Dedifferentiated amniotic fluid mesenchymal stem cell (primary cell): ENCODE measurements around the gene C12orf75.

Experiments used
- DNase-seq: peaks from one replicate; pipeline ENCODE4 v3.0.0-alpha.2; 2016; ENCODE audit errors: extremely low spot score

C12orf75 gene

GRCh38 chr12:105418821-105419291, 88.4 kb downstream of the C12orf75 start:
- DNase-seq: peak; percentile 59

GRCh38 chr12:105419606-105420005, 89.1 kb downstream of the C12orf75 start:
- DNase-seq: no peak

- no peak for DNase-seq
Observed at GRCh38 chr12:105420046-105420445, 89.6 kb downstream of the C12orf75 start.

GRCh38 chr12:105420659-105421240, 90.3 kb downstream of the C12orf75 start:
- DNase-seq: peak; percentile 60
